Stimulated activated CD4-positive, alpha-beta T cell treated with anti-CD3 and anti-CD28 coated beads, Interleukin-15, amount 100 ng/mL, for 48 hours (primary cell): ENCODE results near the gene ACOT7.
"Not testable (repeated sequence)": the region's sequence is repeated elsewhere in the genome, so short reads cannot be mapped to it uniquely, and the experiment has no call there.

Experiments
- DNase-seq, 2 donors: peaks; one replicate each; pipeline ENCODE4 v3.0.0-alpha.2; 2020; ENCODE audit warnings: low read depth in 2 of 2

Gene ACOT7

DNA sequence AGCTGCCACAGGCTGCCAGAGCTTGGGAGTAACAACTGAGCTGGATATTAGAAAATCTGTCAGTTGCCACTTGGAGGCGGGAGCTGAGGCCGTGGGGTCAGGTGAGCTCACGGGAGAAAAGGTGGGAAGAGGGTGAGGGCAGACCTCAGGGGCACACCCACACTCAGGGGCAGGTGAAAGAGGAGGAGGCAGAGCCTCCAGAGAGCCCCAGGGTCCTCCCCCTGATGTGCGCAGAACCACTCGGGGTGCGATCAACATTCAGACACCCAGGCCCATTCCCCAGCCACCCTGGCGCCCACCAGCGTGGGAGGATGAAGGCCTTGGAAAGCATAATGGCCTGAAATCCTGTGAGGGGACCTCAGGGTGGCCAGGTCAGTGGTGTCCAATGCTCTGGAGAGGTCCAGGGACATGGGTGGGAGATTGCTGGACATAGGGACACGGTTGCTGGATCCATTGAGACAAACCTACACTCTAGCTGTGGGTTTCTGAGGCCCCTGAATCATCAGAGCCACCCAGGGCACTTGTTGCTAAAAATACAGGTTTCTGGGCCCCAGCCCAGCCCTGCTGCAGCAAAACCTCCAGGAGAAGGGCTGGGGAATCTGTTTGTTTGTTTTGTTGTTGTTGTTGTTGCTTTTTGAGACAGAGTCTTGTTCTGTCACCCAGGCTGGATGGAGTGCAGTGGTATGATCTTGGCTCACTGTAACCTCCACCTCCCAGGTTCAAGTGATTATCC is 83.3 kb downstream of the ACOT7 start:
- no peak for DNase-seq

DNA sequence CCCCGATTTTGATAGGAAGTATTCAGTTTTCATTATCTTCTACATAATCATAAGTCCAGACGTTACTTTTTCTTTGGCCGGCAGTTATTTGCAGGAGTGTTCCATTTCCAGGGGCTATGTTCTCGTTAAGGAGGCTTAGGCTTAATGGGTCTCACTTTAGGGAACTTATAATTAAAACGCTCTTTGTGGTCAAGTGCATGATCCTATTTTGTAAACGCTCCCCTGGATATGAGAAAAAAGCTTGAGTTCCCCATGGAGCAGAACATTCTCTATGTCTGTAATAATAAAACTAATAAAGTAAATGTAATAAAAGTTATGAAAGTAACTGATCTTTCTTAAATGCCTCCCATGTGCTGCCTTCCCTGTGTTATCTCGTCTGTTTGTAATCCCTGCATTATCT is 84.0 kb downstream of the ACOT7 start:
- DNase-seq = no peak

DNA sequence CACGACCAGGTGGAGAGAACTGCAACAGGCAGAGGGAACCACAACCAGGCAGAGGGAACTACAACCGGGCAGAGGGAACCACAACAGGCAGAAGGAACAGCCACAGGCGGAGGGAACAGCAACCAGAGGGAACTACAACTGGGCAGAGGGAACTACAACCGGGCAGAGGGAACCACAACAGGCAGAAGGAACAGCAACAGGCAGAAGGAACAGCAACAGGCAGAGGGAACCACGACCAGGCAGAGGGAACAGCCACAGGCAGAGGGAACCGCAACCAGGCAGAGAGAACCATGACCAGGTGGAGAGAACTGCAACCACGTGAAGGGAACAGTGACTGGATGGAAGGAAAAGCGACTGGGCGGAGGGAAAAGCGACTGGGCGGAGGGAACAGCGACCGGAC is 85.1 kb downstream of the ACOT7 start:
- DNase-seq = no peak

DNA sequence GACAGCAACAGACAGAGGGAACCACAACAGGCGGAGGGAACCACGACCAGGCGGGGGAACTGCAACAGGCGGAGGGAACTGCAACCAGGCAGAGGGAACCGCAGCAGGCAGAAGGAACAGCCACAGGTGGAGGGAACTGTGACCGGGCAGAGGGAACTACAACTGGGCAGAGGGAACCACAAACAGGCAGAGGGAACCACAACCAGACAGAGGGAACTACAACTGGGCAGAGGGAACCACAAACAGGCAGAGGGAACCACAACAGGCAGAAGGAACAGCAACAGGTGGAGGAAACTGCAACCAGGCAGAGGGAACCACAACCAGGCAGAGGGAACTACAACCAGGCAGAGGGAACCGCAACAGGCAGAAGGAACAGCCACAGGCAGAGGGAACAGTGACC is 85.9 kb downstream of the ACOT7 start:
- not testable (repeated sequence) for DNase-seq

DNA sequence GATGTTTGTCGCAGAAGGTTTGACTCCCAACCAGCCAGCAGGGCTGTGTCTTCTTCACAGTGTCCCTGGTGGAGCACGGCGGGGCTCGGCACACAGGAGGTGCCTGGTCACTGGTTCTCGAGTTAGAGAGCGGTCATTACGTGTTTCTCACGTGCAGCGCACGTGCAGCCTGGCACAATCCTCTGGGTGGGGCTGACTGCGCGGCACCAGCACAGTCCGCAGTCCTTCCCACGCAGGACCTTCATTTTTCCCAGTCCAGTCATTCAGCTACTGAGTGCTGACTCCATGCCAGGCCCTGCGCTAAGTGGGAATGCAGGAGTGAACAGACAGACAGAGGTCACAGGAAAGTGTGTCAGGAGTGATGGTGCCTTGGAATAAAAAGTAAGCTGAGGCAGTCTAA is 86.5 kb downstream of the ACOT7 start:
- DNase-seq = no peak

DNA sequence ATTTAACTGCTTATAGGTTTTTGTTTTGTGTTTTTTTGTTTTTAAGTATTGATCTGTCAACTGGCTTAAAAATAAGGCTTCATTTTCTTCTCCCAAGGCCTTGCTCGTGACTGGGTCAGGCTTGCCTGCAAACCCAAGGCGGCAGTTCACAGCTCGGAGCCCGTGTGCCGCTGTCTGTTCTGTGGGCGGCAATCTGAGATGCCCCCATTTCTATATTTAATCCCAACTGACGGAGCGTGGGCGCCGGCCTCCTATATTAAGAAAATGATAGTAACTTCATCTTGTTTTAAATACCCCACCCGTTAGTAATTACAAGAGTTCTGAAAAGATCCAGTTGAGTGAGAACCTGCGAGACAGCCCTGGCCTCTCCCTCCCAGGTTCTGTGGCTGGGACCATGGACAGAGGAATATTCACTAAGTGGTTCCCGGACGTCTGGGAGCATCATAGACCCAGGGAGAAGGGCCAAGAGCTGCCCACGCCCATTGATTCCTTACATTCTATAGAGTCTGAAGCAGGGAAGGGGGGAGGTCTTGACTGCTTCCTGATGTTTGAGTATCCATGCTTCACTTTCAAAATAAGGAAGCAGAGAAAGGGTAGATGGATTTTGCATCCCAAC is 90.1 kb downstream of the ACOT7 start:
- DNase-seq = no peak

DNA sequence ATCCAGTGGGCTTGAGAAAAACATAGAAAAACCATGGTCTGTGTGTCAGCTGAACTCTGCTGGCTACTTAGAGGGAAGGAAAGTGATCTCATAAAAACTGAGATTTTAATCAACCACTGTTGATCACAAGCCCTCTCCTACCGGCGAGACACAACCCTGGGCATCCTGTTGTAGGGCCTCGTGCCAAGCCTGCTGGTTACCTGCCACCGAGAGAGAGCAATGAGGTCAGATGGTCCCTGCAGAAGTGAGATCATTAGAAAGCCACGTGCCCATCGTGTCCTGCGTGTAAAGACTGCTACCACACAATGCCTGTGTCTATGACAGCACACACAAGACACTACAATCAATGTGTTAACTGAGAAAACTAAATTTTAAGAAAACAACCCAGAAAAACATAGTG is 91.0 kb downstream of the ACOT7 start:
- no peak for DNase-seq

DNA sequence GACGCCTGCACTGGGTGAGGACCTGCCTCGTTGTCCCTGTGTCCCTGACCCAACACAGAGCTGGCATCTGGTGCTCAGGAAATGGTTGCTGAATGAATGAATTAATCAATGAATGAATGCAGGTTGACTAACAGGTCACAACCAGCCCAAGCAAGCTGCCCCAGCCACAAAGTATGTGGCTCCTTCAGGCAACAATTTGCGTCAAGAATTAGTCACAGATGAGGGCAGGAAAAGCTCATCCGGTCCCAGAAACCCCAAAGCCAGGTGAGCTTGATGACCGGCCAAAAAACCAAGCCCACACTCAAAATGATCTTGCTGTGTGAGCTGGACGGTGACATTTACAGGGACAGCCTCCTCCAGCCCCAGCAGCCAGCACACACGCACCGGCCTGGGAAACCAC is 92.0 kb downstream of the ACOT7 start:
- no peak for DNase-seq

DNA sequence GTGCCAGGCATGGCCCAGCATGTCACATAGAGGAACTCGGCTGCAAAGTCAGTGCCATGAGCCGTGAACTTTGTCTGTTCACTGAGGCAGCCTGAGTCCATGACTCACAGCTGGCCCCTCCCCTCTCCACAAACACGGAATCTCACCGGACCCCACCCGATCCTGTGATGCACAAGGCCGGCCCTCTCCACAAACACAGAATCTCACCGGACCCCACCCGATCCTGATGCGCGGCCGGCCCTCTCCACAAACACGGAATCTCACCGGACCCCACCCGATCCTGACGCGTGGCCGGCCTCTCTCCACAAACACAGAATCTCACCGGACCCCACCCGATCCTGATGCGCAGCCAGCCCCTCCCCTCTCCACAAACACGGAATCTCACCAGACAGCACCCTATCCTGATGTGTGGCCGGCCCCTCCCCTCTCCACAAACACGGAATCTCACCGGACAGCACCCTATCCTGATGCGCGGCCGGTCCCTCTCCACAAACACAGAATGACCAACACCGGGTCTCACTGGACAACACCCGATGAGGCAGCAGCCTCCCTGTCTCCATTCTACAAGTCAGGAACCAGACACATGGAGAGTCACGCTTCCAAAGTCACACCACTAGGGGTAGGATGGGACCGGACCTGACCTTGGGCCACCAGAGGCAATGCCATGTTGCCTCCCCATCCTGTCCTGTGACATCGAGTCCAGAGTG is 93.1 kb downstream of the ACOT7 start:
- no peak for DNase-seq

DNA sequence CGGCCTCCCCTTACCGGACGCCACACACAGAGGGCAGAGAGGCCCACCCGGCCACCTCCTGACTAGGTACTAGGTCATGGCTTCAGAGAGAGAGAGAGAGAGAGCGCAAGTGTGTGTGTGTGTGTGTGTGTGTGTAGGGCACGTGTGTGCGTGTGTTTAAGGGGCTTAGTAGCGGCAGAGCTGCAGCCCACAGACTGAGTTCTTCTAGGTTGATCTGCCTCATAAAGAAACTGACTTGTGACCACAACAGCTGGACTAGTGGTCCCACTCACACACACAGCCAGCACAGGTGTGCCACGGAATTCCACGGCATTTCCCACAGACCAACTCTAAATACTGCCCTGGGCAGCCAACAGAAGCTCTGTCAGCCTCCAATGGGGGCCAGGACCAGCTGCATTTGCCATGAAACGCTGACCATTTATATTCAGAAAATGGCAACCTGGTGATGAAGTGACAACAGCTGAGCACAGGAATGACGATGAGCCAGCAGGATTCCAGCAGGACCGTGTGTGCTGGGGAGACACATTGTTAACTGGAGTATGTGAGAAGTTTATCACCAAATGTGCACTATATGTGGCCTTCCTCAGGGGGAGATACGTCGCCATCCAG is 93.9 kb downstream of the ACOT7 start:
- DNase-seq = no peak

DNA sequence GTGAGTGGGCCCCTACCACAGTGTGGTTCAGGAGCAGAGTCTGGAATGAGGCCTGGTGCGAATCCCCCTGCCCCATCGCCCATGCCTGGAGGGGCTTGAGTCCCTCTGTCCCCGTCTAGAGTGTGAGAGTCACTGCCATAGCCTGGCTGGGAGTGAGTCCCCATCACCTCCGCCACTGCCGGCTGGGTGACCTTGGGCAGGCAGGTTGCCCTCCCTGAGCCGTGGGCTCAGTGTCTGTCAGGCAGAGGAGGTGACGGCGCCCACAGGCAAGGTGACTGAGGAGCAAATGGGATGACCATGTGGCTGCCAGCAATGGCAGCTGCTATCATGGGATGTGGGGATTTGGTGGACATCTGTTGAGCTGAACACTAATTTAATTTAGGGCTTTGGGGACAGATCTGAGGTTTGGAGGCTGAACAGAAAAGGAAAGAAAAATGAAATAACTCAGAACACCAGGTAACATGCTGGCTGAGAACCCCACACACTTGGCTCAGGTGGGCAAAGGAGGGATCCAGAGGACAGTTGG is 94.6 kb downstream of the ACOT7 start:
- DNase-seq = no peak

DNA sequence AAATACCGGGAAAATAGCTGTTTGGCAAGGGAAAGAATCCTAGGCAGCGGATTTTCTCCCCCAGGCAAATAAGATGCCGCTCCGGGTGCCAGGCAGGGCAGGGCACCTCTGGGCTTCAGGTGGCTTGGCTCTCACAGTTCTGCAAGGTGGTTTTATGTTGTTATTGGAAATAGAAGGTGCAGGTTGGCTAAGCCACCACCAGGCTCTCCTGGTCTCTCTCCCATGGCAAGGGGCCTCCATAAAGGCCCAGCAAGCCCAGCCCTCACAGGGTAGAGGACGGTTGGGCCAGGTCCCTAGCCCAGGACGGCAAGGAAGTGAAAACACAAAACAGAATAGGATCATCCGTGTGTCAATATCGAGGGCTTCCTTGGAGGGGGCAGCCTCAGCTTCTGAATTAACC is 95.0 kb downstream of the ACOT7 start:
- DNase-seq = no peak

DNA sequence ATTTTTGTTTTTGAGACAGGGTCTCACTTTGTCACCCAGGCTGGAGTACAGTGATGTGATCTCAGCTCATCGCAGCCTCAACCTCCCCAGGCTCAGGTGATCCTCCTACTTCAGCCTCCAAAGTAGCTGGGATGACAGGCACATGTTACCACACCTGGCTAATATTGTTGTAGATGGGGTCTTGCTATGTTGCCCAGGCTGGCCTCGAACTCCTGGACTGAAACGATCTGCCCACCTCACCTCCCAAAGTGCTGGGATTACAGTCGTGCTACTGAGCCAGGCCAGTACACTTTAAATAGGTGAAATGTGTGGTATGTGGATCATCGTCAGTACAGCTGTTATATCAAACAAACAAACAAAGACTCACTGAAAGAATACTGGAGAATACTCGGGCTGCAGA is 97.7 kb downstream of the ACOT7 start:
- DNase-seq = no peak

DNA sequence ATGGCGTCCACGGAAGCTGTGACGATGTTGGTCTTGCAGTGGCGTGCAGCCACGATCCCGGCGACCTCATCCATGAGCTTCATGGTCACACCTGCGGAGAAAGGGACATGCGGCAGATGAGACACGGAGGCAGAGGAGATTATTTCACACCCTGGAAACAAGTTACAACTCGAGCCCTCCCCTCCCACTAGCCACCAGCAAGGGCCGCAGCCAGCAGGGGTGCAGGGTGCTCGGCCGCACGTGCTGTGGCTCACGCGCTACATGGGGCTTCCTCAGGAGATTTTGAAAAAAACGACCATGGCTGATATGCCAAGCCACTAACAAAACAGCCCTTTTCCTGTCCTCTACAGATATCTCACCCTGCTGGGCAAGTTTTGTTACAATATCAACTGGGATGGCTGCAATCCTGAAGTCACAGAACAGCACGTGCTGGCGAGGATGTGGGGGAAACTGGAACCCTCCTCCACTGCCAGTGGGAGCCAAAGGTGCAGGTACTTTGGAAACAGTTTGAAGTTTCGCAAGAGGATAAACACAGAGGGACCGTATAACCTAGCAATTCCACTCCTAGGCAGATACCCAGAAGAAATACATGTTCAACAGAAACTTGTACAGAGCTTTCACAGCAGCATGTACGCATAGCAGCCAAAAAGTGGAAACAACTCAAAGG is 98.5 kb downstream of the ACOT7 start:
- no peak for DNase-seq

DNA sequence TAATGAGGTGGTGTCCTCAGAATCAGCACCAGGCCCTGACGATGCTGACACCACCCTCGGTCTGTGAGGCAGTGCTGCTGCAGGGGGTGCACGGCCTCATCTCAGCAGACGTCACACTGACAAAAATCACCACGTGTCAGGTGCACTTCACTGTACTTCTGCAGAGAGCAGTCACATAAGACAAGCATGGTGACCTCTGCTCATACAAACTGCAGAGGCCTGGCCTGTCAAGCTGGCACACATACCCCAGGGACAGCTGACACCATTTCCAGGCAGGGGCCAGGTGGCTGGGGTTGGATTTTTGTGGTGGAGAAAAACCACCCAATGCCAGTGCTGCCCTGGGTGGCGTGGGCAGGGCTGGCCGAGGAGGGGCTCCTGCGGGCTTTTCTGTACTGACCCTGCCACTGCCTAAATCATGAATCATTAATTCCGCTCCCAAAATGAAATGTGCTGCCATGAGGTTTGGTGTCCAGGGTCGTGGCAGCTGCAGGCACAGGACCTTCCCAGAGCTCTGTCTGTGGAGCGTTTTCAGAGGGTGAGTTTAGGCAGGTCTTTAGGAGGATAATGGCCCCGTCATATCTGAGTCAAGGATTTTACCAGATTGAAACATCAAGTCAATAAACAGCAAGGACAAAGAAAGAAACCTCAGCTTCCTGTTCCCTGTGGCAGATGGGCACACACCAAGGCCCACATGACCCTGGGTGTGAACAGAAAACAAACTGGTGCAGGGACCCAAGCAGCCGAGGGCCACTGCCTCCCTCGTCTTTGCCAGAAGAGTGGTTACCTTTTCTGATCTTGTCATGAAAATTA is 99.3 kb downstream of the ACOT7 start:
- DNase-seq = no peak

DNA sequence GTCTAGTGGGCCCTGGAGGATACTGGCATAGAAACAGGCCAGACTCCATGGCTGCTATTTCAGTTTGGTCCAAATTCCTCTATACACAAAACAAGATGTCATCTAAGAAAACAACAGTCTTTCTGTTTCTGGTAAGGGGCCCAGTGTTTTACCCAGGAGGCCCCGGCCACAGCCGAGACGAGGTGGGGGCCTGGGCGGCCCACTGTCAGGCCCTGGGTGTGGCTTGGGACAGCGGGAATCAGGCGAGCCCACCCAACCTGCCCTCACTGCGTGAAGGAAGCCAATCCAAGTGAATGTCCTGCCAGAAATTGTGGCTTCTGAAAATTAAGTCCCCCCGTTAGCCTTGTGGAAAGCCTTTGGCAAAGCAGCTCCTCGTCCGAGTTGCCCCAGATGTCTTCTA is 101.5 kb downstream of the ACOT7 start:
- DNase-seq = no peak

DNA sequence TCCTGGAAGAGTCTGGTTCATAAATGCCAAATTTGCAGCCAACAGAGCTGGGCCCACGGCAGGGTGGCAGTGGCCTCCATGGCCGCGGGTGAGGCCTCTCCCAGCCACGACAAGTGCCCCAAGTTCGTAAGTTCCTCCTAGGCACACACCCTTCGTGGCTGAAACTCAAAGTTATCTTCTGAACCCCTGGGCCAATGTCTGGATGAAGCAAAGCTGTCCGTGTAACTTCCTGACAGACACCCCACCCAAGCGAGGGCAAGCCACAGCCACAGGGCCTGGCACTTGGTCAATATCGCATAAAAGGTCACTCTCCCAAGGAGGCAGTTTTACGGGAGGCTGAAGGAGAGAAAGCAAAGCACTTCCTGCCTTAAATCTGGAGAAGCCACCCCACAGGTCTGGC is 104.9 kb downstream of the ACOT7 start:
- no peak for DNase-seq

DNA sequence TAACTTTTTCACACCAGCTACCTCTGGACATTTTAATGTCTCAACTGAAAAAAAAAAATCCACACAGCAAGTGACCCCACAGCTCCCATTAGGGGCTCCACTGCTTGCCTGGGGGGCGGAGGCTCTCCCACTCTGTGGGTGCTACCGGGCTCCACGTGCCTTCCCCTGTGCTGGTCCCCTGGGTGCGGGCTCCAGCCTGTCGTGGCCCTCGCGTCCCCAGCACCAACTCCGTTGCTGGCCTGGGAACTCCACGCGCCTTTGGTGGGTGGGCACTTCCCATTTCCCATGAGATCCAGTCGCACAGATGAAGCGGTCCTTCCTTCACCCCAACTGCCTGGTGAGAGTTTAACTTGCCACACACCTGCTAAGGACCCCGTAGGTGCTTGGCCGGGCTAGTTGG is 105.5 kb downstream of the ACOT7 start:
- DNase-seq = no peak

DNA sequence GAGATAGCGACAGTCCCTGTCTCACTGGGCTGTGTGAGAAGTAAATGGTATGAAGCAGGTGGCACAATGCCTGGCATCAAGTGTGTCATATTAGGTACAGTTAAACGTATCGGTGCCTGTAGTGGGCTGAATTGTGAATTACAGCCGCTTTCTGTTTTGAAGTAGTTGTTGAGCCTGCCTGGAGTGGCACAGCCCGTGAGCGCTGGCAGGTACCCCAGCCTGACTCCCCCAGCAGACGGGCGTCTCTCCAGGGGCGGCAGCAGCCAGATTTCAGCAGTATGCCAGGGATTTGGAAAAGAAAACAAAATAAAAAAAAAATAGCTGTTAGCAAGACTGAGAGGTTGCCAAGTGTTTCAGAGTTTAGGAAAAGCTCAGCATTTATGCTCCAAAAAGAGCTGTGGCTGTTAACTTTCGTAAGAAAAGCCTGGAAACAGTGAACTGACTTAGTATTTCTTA is 106.1 kb downstream of the ACOT7 start:
- DNase-seq = no peak

DNA sequence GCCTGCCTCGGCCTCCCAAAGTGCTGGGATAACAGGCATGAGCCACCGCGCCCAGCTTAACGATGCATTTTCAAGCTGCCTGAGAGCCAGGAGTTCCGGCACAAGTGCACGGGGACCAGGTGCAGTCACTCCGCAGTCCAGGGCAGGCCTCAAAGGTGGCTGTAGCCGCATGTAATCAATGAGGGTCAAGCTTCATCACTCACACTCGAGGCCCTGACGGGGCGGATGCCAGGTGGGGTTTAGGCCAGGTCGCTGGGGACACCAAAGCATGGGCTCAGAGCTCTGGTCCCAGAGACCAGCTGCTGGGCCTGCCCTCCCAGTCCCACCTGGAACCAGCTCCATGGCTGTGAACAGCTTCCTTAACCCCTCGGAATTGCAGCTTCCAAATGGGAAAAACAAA is 106.5 kb downstream of the ACOT7 start:
- DNase-seq = no peak

DNA sequence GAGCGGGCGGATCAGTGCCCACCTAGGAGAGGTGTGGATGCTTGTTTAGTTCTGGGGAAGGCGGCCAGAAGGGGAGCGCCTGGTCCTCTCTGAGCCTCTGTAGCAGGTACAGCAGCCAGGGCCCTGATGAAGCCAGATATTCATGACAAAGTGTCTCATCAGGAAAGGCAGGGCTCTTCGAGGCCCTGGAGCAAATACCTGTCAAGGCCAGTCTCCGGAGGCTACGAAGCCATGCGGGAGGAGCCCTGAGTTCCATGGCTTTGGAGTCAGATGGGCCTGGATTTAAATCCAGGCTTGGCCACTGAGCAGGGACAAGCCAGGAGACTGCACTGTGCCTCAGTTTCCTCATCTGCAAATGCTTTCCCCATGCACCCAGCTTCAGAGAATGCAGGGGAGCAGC is 107.3 kb downstream of the ACOT7 start:
- DNase-seq = no peak
